Mucosa of descending colon (tissue), 3 donors: ENCODE measurements around the gene AP4E1. TPM values are rescaled to one million over a fixed set of nuclear protein-coding genes. Genes with fewer than 3 reads are reported as not detected.

Experiments
- ATAC-seq: fragments of 200-7000 bp; cut with Tn5 transposase; one replicate; pipeline ENCODE4 v1.9.1; 2020; ENCODE audit warnings: mild to moderate bottlenecking, moderate library complexity
- DNase-seq, 3 donors: peaks; one replicate each; pipeline ENCODE4 v3.0.0-alpha.2; 2020
- H3K36me3 ChIP-seq: fragments of 200-600 bp; one replicate; pipeline ENCODE4 v1.8.0; 2021; ENCODE audit warnings: low read depth, mild to moderate bottlenecking
- H3K4me1 ChIP-seq: fragments of 200-600 bp; one replicate; pipeline ENCODE4 v1.8.0; 2021; ENCODE audit warnings: low read depth, mild to moderate bottlenecking
- H3K4me3 ChIP-seq: fragments of 200-600 bp; one replicate; pipeline ENCODE4 v1.8.0; 2021; ENCODE audit warnings: mild to moderate bottlenecking
- H3K9me3 ChIP-seq: fragments of 200-600 bp; one replicate; pipeline ENCODE4 v1.8.0; 2021; ENCODE audit warnings: mild to moderate bottlenecking
- intact Hi-C, 2 donors: fragments of 100-400 bp; cut with DNase I in 1 of 2; cut with micrococcal nuclease in 1 of 2; formaldehyde crosslinking; loops; one replicate each; pipeline versions ENCODE4 v1.11.0 to v1.11.1; 2022; cut with DNase I, micrococcal nuclease
- total RNA-seq, 3 donors: library from RNA; stranded (reverse); fragmentation: NEBNext Ultra II Directional in 2 of 3; extraction: Animal tissue kit (Norgen Biotek cat#: 25700) in 2 of 3; gene quantifications; one replicate each; pipeline versions ENCODE4 v1.2.1 to v1.2.4, GENCODE V29; 2021 to 2023
- TF ChIP-seq, protein P1 (sequence below): fragments of 200-600 bp; IDR thresholded peaks from one replicate; pipeline ENCODE4 v1.8.0; 2022; ENCODE audit warnings: antibody characterized with exemption, mild to moderate bottlenecking
- donor health status: DM: no; HTN: no; CAD: no; lungs with moderate emphysema.
- donor health status: DM: no; HTN: no; CAD: no.
- donor health status: DM: no; HTN: yes; CAD: no.

AP4E1 gene
- total RNA-seq, 3 donors from 2014 or later: 9.6 to 11.9 (median 11.6) TPM

DNA sequence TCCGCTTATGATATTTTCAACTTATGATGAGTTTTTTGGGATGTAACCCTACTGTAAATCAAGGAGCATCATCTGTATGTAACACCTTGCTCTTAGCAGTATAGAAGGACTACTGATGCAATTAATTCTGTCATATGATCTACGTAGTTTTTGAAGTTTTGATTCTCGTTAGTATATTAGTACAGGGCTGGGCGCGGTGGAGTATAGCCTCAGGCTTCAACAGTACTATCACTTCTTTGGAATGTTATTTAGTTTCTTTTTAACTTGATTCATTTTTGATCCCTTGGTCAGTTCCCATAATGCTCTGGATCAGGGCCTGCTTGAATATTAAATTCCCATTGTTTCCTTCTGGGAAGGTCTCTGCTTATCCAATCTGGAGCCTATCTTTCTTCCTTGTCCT, 23.9 kb upstream of the AP4E1 start:
- H3K4me3 ChIP-seq: no peak overlapping the region
- intact Hi-C loops: no loop called here
- TF ChIP-seq, protein P1, sequence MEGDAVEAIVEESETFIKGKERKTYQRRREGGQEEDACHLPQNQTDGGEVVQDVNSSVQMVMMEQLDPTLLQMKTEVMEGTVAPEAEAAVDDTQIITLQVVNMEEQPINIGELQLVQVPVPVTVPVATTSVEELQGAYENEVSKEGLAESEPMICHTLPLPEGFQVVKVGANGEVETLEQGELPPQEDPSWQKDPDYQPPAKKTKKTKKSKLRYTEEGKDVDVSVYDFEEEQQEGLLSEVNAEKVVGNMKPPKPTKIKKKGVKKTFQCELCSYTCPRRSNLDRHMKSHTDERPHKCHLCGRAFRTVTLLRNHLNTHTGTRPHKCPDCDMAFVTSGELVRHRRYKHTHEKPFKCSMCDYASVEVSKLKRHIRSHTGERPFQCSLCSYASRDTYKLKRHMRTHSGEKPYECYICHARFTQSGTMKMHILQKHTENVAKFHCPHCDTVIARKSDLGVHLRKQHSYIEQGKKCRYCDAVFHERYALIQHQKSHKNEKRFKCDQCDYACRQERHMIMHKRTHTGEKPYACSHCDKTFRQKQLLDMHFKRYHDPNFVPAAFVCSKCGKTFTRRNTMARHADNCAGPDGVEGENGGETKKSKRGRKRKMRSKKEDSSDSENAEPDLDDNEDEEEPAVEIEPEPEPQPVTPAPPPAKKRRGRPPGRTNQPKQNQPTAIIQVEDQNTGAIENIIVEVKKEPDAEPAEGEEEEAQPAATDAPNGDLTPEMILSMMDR: no peak
- no peak for DNase-seq
- no peaks in the 10 kb centered on the region for H3K36me3 ChIP-seq
- no peak for ATAC-seq
- H3K9me3 ChIP-seq: no peaks in the 10 kb centered on the region
- no peaks in the 10 kb centered on the region for H3K4me1 ChIP-seq

GRCh38 chr15:50886139-50886467, 22.4 kb upstream of the AP4E1 start:
- DNase-seq (no peak), ATAC-seq (no peak)
- TF ChIP-seq, protein P1: no peak
- Histone ChIP-seq H3K4me3 (no peak overlapping the region), H3K9me3 (peaks cover 4% of the 10 kb centered on the region), H3K4me1 (no peaks in the 10 kb centered on the region), H3K36me3 (no peaks in the 10 kb centered on the region)
- intact Hi-C loops: loop anchor here in 1 of 2 donors (5.0 kb wide), 1 partner anchor 209 kb away; no protein-coding TSS in a partner anchor

- H3K4me1 ChIP-seq: no peaks in the 10 kb centered on the region
- TF ChIP-seq, protein P1: no peak
- no peak for DNase-seq
- ATAC-seq: no peak
- peaks cover 5% of the 10 kb centered on the region for H3K9me3 ChIP-seq
- no peaks in the 10 kb centered on the region for H3K36me3 ChIP-seq
- intact Hi-C loops: loop anchor here in 1 of 2 donors (5.0 kb wide), 1 partner anchor 209 kb away; no protein-coding TSS in a partner anchor
- no peak overlapping the region for H3K4me3 ChIP-seq
These were observed 21.7 kb upstream of the AP4E1 start for GRCh38 chr15:50886611-50887345.

- TF ChIP-seq, protein P1: no peak
- ATAC-seq (no peak), DNase-seq (no peak)
- intact Hi-C loops: loop anchor here in 1 of 2 donors (5.0 kb wide), 1 partner anchor 211 kb away; no protein-coding TSS in a partner anchor
- Histone ChIP-seq H3K4me1 (no peaks in the 10 kb centered on the region), H3K9me3 (peaks cover 5% of the 10 kb centered on the region), H3K36me3 (no peaks in the 10 kb centered on the region), H3K4me3 (no peak overlapping the region)
These were observed 20.4 kb upstream of the AP4E1 start for GRCh38 chr15:50888054-50888453.

GRCh38 chr15:50889589-50889988, 18.9 kb upstream of the AP4E1 start:
- Histone ChIP-seq H3K4me3 (no peak overlapping the region), H3K36me3 (no peaks in the 10 kb centered on the region), H3K4me1 (no peaks in the 10 kb centered on the region), H3K9me3 (peaks cover 5% of the 10 kb centered on the region)
- DNase-seq (no peak), ATAC-seq (no peak)
- TF ChIP-seq, protein P1: no peak
- intact Hi-C loops: loop anchor here in 1 of 2 donors (5.0 kb wide), 1 partner anchor 212 kb away; no protein-coding TSS in a partner anchor
